Measurements from ENCODE around the gene PKNOX2.

PKNOX2 gene

DNA sequence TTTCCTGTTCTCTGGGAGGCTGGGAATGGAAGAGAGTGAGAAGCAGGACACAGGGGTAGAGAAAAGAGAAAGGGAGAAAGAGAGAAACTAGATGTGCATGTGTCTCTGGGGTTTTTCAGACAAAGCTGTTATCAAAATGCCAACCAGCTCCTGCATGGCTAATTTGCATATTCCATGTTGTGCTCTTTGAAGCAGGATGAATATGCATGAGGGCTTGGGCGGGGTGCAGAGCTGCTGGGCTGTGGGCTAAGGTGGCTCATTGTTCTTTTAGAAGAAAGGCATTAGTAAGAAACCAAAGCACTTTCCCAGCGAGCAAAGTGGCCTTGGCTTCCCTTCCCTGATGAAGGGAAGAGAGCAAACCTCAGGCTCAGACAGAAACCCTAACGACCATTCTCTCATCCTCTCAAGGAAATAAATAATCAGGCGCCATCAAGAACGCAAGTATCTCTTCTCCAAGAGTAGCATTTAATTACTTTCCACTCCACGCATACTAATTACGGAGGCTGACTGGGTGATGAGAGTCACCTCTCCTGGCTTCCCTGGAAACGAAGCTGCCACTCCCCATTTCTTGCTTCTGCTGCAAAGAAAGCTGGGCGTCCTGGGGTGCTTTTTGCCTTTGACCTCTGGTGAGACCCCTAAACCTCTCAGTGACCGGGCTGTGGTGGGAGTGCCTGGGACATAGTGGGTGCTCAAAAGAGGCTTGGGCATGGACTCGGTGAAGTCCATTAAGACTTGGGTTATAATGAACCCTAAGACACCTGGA, 277.3 kb downstream of the PKNOX2 start:
- TF ChIP-seq CTCF (IDR thresholded peaks at IDR 0.05; ENCODE audit: borderline replicate concordance, extremely low read depth, low read length, poor library complexity, severe bottlenecking) (no peak), EZH2 (IDR thresholded peaks at IDR 0.05; ENCODE audit: borderline replicate concordance, low read depth, low read length, severe bottlenecking) (no peak)
- no peak for DNase-seq
- no peak overlapping the region for H3K4me3 ChIP-seq (ENCODE audit: low read depth in 1 of 2, low read length in 2 of 2)

DNA sequence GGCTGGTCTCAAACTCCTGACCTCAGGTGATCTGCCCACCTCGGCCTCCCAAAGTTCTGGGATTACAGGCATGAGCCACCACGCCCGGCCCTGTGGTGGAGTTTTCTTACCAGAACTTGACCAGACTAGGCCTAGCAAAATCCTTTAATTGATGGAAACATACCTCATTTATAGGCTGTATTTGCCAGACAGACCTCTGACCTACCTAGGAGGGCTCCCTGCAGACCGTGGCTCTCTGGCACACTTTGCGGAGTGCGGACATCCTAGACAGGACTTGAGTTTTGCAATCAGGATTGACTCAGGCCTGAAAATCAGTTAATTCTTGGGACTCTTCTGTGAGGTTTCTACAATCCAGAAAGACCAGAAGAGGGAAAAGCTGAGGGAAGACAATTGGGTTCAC, 278.4 kb downstream of the PKNOX2 start:
- H4K20me1 ChIP-seq (ENCODE audit: insufficient read depth, low read length) = 0 out of 2 replicates have a peak, but pooled peaks cover 3% of the 10 kb centered on the region
- ATAC-seq (ENCODE audit: insufficient read depth, low read depth) = no peak
- no peak overlapping the region for H3K4me2 ChIP-seq (ENCODE audit: insufficient read depth, low read length)
- H3K4me3 ChIP-seq (ENCODE audit: low read depth in 1 of 2, low read length in 2 of 2) = no peak overlapping the region
- no peaks in the 10 kb centered on the region for H3K9me3 ChIP-seq (ENCODE audit: insufficient read depth, low read length, severe bottlenecking)
- DNase-seq = no peak
- H3K9ac ChIP-seq (ENCODE audit: low read depth, low read length) = no peak overlapping the region
- no peaks in the 10 kb centered on the region for H3K4me1 ChIP-seq (ENCODE audit: insufficient read depth, low read length)
- TF ChIP-seq EZH2 (IDR thresholded peaks at IDR 0.05; ENCODE audit: borderline replicate concordance, low read depth, low read length, severe bottlenecking) = no peak
- no peak for TF ChIP-seq CTCF (IDR thresholded peaks at IDR 0.05; ENCODE audit: borderline replicate concordance, extremely low read depth, low read length, poor library complexity, severe bottlenecking)
- H2AFZ ChIP-seq (ENCODE audit: low read depth, low read length) = no peak overlapping the region
- no peaks in the 10 kb centered on the region for H3K79me2 ChIP-seq (ENCODE audit: insufficient read depth, low read length)
- H3K36me3 ChIP-seq (ENCODE audit: insufficient read depth, low read length) = no peaks in the 10 kb centered on the region
- no peak overlapping the region for H3K27ac ChIP-seq (ENCODE audit: low read length)
- peaks cover 6% of the 10 kb centered on the region for H3K27me3 ChIP-seq (ENCODE audit: insufficient read depth, low read length, poor library complexity)

More for the DNA sequence above, 277.3 kb downstream of the PKNOX2 start:
- Histone ChIP-seq H3K4me2 (ENCODE audit: insufficient read depth, low read length) (no peak overlapping the region), H3K9ac (ENCODE audit: low read depth, low read length) (no peak overlapping the region), H3K27ac (ENCODE audit: low read length) (no peak overlapping the region), H2AFZ (ENCODE audit: low read depth, low read length) (no peak overlapping the region), H4K20me1 (ENCODE audit: insufficient read depth, low read length) (0 out of 2 replicates have a peak, but pooled peaks cover 3% of the 10 kb centered on the region), H3K36me3 (ENCODE audit: insufficient read depth, low read length) (no peaks in the 10 kb centered on the region), H3K4me1 (ENCODE audit: insufficient read depth, low read length) (no peaks in the 10 kb centered on the region), H3K79me2 (ENCODE audit: insufficient read depth, low read length) (no peaks in the 10 kb centered on the region), H3K27me3 (ENCODE audit: insufficient read depth, low read length, poor library complexity) (peaks cover 6% of the 10 kb centered on the region), H3K9me3 (ENCODE audit: insufficient read depth, low read length, severe bottlenecking) (no peaks in the 10 kb centered on the region)
- ATAC-seq (ENCODE audit: insufficient read depth, low read depth) = no peak

GRCh38 chr11:125443767-125444311, 279.3 kb downstream of the PKNOX2 start:
- DNase-seq (no peak), ATAC-seq (ENCODE audit: insufficient read depth, low read depth) (no peak)
- Histone ChIP-seq H3K9me3 (ENCODE audit: insufficient read depth, low read length, severe bottlenecking) (no peaks in the 10 kb centered on the region), H3K27ac (ENCODE audit: low read length) (no peak overlapping the region), H3K4me1 (ENCODE audit: insufficient read depth, low read length) (no peaks in the 10 kb centered on the region), H3K9ac (ENCODE audit: low read depth, low read length) (no peak overlapping the region), H4K20me1 (ENCODE audit: insufficient read depth, low read length) (0 out of 2 replicates have a peak, but pooled peaks cover 3% of the 10 kb centered on the region), H3K36me3 (ENCODE audit: insufficient read depth, low read length) (no peaks in the 10 kb centered on the region), H2AFZ (ENCODE audit: low read depth, low read length) (no peak overlapping the region), H3K4me2 (ENCODE audit: insufficient read depth, low read length) (no peak overlapping the region), H3K79me2 (ENCODE audit: insufficient read depth, low read length) (no peaks in the 10 kb centered on the region), H3K4me3 (ENCODE audit: low read depth in 1 of 2, low read length in 2 of 2) (no peak overlapping the region), H3K27me3 (ENCODE audit: insufficient read depth, low read length, poor library complexity) (peaks cover 6% of the 10 kb centered on the region)
- TF ChIP-seq EZH2 (IDR thresholded peaks at IDR 0.05; ENCODE audit: borderline replicate concordance, low read depth, low read length, severe bottlenecking) (no peak), CTCF (IDR thresholded peaks at IDR 0.05; ENCODE audit: borderline replicate concordance, extremely low read depth, low read length, poor library complexity, severe bottlenecking) (no peak)
